ENCODE results near the gene SLC4A1. TPM values are rescaled to one million over a fixed set of nuclear protein-coding genes. Genes with fewer than 3 reads are reported as not detected.
A peak's percentile ranks its signal among the peaks of the same experiment; 100 is the strongest.

Gene SLC4A1
- total and polyA plus RNA-seq, 8 donors, result 8.3 TPM; not detected in 7

DNA sequence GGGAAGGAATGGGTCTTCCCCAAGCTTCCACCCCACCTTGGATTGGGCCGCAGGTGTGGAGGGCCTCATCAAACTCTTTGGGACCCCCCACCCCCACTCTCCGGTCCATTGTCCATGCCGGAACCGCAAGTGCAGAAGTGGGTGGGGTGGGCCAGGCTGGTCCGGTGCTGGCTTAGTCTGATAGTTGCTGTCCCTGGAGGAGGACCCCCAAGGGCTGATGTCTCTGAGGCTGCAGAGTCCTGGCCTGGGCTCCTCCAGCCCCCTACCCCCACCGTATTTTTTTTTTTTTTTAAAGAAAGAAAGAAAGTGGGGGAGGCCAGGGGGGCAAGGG, 61.1 kb downstream of the SLC4A1 start:
- 79 to 85% (median 81%) methylated on average over 6 of the region's 6 CpGs for WGBS, 5 donors
- Histone ChIP-seq H3K4me3 (no peak overlapping the region), H3K27me3 (no peaks in the 10 kb centered on the region), H3K4me1 (peaks cover 24 to 58% (median 35%) of the 10 kb centered on the region in 4 donors), H3K9me3 (no peaks in the 10 kb centered on the region), H3K27ac (no peak overlapping the region), H3K36me3 (peaks cover 41 to 55% (median 48%) of the 10 kb centered on the region in 4 donors)
- TF ChIP-seq EP300 (IDR thresholded peaks at IDR 0.05), result no peak
- no peak for TF ChIP-seq POLR2AphosphoS5 (IDR thresholded peaks at IDR 0.05)
- no peak for TF ChIP-seq CTCF (IDR thresholded peaks at IDR 0.05)
- TF ChIP-seq POLR2A (IDR thresholded peaks at IDR 0.05), result no peak
- DNase-seq, result no peak
- intact Hi-C loops (cut with DNase I; ENCODE audit: low total_unique reads), result no loop called here

DNA sequence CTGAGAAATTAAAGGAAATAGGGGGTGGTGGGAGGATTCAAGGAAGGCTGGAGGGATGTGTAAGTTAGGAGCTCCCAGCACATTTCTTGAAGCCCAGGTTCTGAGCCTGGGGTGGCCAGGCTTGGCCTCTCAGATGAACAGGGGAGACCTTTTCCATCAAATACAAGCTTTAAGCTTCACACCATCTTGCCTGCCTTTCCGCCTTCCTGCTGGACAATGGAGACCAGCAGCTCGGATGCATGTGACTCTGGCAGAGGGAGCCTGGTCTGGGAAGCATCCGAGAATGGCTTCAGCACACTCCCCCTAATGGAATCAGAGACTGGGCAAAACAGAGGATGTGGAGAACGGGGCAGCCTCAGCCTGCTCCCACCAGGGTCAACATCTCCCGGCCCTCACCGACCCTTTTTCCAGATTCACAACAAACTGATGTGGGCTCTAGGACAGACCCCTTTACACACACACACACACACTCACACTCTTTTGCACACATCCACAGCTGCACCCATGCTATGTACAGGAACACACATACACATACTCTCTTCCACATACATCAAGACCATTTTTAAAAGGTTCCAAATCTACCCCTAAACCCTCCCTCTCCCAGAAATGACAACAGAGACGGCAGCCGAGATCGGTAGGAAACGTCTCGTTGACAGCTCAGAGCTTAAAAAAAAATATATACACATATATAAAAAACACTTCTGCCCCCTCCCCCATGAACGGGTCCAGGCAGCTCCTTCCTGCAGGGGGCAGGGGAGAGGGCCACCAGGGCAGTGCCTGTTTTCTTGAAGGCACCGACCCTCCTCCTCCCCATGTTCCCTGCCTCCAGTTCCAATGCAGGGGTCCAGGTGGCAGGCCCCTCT, 61.7 kb downstream of the SLC4A1 start:
- no peaks in the 10 kb centered on the region for H3K9me3 ChIP-seq
- intact Hi-C loops (cut with DNase I; ENCODE audit: low total_unique reads), result no loop called here
- no peaks in the 10 kb centered on the region for H3K27me3 ChIP-seq
- peaks cover 21 to 56% (median 31%) of the 10 kb centered on the region in 4 donors for H3K4me1 ChIP-seq
- TF ChIP-seq POLR2AphosphoS5 (IDR thresholded peaks at IDR 0.05) (no peak), POLR2A (IDR thresholded peaks at IDR 0.05) (no peak), EP300 (IDR thresholded peaks at IDR 0.05) (no peak), CTCF (IDR thresholded peaks at IDR 0.05) (no peak)
- no peak for DNase-seq
- H3K27ac ChIP-seq, result no peak overlapping the region
- 43 to 59% (median 49%) methylated on average over 11 to 13 of the region's 13 CpGs for WGBS, 5 donors
- H3K4me3 ChIP-seq, result no peak overlapping the region
- peaks cover 36 to 49% (median 42%) of the 10 kb centered on the region in 4 donors for H3K36me3 ChIP-seq

GRCh38 chr17:44204441-44204882, 63.5 kb downstream of the SLC4A1 start:
- Histone ChIP-seq H3K27me3 (no peaks in the 10 kb centered on the region), H3K9me3 (no peaks in the 10 kb centered on the region), H3K4me1 (peaks cover 13 to 47% (median 20%) of the 10 kb centered on the region in 4 donors), H3K4me3 (no peak overlapping the region), H3K36me3 (peaks cover 31 to 36% (median 32%) of the 10 kb centered on the region in 4 donors), H3K27ac (peak overlapping the region in 1 of 5 donors; percentile 17)
- TF ChIP-seq POLR2A (IDR thresholded peaks at IDR 0.05), result no peak
- TF ChIP-seq CTCF (IDR thresholded peaks at IDR 0.05), result no peak
- TF ChIP-seq POLR2AphosphoS5 (IDR thresholded peaks at IDR 0.05), result no peak
- no peak for TF ChIP-seq EP300 (IDR thresholded peaks at IDR 0.05)
- WGBS, 5 donors, result 53 to 72% (median 58%) methylated on average over 5 of the region's 5 CpGs
- intact Hi-C loops (cut with DNase I; ENCODE audit: low total_unique reads), result no loop called here
- no peak for DNase-seq

- peak in 5 of 7 experiments; percentile 31 to 57 (median 53) for TF ChIP-seq CTCF (IDR thresholded peaks at IDR 0.05)
- TF ChIP-seq POLR2A (IDR thresholded peaks at IDR 0.05), result no peak
- no peak for TF ChIP-seq EP300 (IDR thresholded peaks at IDR 0.05)
- WGBS, 5 donors, result 55 to 57% (median 55%) methylated on average over 9 of the region's 9 CpGs
- Histone ChIP-seq H3K4me1 (peaks cover 13 to 42% (median 20%) of the 10 kb centered on the region in 4 donors), H3K9me3 (no peaks in the 10 kb centered on the region), H3K4me3 (no peak overlapping the region), H3K27ac (peak overlapping the region in 2 of 5 donors; percentile 3 to 17), H3K36me3 (peaks cover 25 to 30% (median 27%) of the 10 kb centered on the region in 4 donors), H3K27me3 (no peaks in the 10 kb centered on the region)
- DNase-seq, result peak in 1 of 2 donors; percentile 76
- intact Hi-C loops (cut with DNase I; ENCODE audit: low total_unique reads), result no loop called here
These were observed 64.0 kb downstream of the SLC4A1 start for GRCh38 chr17:44203731-44204440.
